Mesothelial cell of epicardium (in vitro differentiated cells): ENCODE results near the gene LUZP1. TPM values are rescaled to one million over a fixed set of nuclear protein-coding genes. Genes with fewer than 3 reads are reported as not detected.

Experiments
- DNase-seq, 2 experiments: peaks; one replicate each; pipeline ENCODE4 v3.0.0; 2021; ENCODE audit warnings: low spot score in 2 of 2; ENCODE audit not compliant: unreplicated experiment in 2 of 2
- H3K27ac Mint-ChIP-seq: 2 replicates; pipeline ENCODE4 v1.8.0; 2021; ENCODE audit warnings: mixed read lengths
- H3K27me3 Mint-ChIP-seq: 2 replicates; pipeline ENCODE4 v1.8.0; 2021; ENCODE audit warnings: low read depth, mixed read lengths
- H3K36me3 Mint-ChIP-seq: 2 replicates; pipeline ENCODE4 v1.8.0; 2021; ENCODE audit warnings: mixed read lengths
- H3K4me1 Mint-ChIP-seq: 2 replicates; pipeline ENCODE4 v1.8.0; 2021; ENCODE audit warnings: mixed read lengths
- H3K4me3 Mint-ChIP-seq: 2 replicates; pipeline ENCODE4 v1.8.0; 2021; ENCODE audit warnings: mild to moderate bottlenecking, moderate library complexity, mixed read lengths
- H3K9me3 Mint-ChIP-seq: 2 replicates; pipeline ENCODE4 v1.8.0; 2021; ENCODE audit warnings: mixed read lengths
- total RNA-seq: library from RNA; stranded (reverse); gene quantifications from 3 replicates; pipeline ENCODE4 v1.2.1, GENCODE V29; 2021
- TF ChIP-seq, protein P1 (sequence below): fragments of 200-600 bp; sonication (generic); IDR thresholded peaks from one replicate; pipeline ENCODE4 v1.5.0; 2021; ENCODE audit warnings: antibody characterized with exemption; ENCODE audit not compliant: unreplicated experiment

Gene LUZP1
- 67.6 to 71.9 TPM (median 69.4 TPM) in 3 replicates for total RNA-seq

GRCh38 chr1:23168445-23169194 is at the start of gene LUZP1:
Gene LUZP1 (minus strand): TSS chr1:23168856.
- Mint-ChIP-seq H3K4me1 (peaks cover 30% of the 10 kb centered on the region), H3K4me3 (peak within 1 kb of the TSS; percentile 99), H3K36me3 (no peaks in the 10 kb centered on the region), H3K9me3 (no peaks in the 10 kb centered on the region), H3K27me3 (no peaks in the 10 kb centered on the region), H3K27ac (peak within 1 kb of the TSS; percentile 99)
- peak; percentile 86 to 95 for DNase-seq
- TF ChIP-seq, protein P1, sequence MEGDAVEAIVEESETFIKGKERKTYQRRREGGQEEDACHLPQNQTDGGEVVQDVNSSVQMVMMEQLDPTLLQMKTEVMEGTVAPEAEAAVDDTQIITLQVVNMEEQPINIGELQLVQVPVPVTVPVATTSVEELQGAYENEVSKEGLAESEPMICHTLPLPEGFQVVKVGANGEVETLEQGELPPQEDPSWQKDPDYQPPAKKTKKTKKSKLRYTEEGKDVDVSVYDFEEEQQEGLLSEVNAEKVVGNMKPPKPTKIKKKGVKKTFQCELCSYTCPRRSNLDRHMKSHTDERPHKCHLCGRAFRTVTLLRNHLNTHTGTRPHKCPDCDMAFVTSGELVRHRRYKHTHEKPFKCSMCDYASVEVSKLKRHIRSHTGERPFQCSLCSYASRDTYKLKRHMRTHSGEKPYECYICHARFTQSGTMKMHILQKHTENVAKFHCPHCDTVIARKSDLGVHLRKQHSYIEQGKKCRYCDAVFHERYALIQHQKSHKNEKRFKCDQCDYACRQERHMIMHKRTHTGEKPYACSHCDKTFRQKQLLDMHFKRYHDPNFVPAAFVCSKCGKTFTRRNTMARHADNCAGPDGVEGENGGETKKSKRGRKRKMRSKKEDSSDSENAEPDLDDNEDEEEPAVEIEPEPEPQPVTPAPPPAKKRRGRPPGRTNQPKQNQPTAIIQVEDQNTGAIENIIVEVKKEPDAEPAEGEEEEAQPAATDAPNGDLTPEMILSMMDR, result no peak

DNA sequence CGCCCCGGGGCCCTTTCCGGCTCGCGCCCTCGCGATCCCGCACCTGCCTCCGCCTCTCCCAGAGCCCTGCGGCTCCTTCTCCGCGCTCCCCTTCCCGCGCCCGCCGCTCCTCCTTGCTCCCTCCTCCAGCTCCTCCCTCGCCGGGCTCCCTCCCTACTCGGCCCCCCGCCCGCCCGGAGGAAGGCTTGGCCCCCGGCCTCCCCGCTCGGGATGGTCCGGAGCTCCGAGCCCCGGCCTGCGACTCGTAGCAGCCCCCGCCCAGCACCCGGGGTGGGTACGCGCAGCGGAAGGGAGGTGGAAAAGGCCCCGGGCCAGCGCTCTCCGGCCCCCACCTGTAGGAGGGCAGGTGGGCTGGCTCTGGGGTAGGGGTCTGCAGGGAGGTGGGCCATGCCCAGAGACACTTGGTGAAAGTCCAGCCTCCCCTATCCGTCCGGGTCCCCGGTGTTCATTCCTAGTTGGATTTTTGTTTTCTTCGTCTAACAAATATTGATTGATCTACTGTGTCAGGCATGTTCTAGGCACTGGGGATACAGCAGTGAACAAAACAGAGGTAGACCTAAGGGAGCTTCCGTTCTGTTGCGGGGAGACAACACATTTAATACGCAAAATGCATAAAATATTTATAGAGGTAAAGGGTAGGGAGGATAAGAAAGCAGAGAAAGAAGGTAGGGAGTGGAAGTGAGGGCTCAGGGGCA is 48.9 kb upstream of the LUZP1 start, which contains the start of gene HTR1D:
Gene HTR1D, minus strand, starts transcription at position 82 of the 695 bp plus-strand sequence. CDS start 23,283 bp downstream, outside the sequence.
- Mint-ChIP-seq H3K9me3 (no peaks in the 10 kb centered on the region), H3K36me3 (no peaks in the 10 kb centered on the region), H3K27ac (no peak within 1 kb of the TSS), H3K4me3 (peak within 1 kb of the TSS; percentile 56), H3K27me3 (peaks cover 61% of the 10 kb centered on the region), H3K4me1 (peaks cover 4% of the 10 kb centered on the region)
- TF ChIP-seq, protein P1, result no peak
- DNase-seq, result peak in 1 of 2 experiments; percentile 49

DNA sequence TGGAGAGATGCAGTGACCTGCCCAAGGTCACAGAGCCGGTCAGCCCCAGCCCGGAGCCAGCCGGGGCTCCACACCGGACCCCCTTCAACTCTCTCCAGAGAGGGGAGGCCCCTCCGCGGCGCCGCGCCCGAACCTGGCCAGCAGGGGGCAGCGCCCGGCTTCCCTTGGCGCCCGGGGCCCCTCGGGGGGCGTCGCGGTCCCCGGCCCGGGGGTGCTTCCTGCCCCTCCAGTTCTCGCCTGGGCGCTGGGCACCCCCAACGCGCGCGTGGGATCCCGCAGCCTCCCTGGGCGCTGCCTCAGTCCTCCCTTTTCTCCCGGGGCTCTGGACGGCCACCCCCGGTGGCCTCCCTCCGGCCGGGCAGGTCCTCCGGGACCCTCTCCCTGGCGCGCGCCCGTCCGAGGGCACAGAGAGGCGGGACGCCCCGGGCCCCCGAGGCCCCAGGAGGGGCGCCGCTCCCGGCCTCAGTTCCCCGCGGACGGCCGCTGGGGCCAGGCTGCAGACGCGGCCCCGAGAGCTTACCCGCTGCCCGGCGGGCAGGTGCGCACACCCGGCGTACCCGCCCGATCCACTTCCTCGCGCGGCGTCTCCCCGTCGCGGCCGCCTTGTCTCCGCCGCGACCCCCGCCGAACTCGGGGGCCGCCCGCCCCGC is 48.2 kb upstream of the LUZP1 start:
- peak overlapping the region; percentile 56 for H3K4me3 Mint-ChIP-seq
- TF ChIP-seq, protein P1, result peak; percentile 87
- H3K36me3 Mint-ChIP-seq, result no peaks in the 10 kb centered on the region
- H3K9me3 Mint-ChIP-seq, result no peaks in the 10 kb centered on the region
- H3K4me1 Mint-ChIP-seq, result peaks cover 4% of the 10 kb centered on the region
- DNase-seq, result peak; percentile 37 to 73
- no peak overlapping the region for H3K27ac Mint-ChIP-seq
- H3K27me3 Mint-ChIP-seq, result peaks cover 68% of the 10 kb centered on the region

- DNase-seq, result no peak
- H3K27me3 Mint-ChIP-seq, result peaks cover 70% of the 10 kb centered on the region
- peak overlapping the region; percentile 56 for H3K4me3 Mint-ChIP-seq
- no peaks in the 10 kb centered on the region for H3K9me3 Mint-ChIP-seq
- no peaks in the 10 kb centered on the region for H3K36me3 Mint-ChIP-seq
- no peak overlapping the region for H3K27ac Mint-ChIP-seq
- H3K4me1 Mint-ChIP-seq, result peaks cover 4% of the 10 kb centered on the region
- TF ChIP-seq, protein P1, result no peak
Observed at GRCh38 chr1:23215751-23216449, 47.2 kb upstream of the LUZP1 start.

- Mint-ChIP-seq H3K9me3 (no peaks in the 10 kb centered on the region), H3K4me3 (peak overlapping the region; percentile 4), H3K27ac (no peak overlapping the region), H3K36me3 (no peaks in the 10 kb centered on the region), H3K4me1 (peaks cover 4% of the 10 kb centered on the region), H3K27me3 (peaks cover 69% of the 10 kb centered on the region)
- TF ChIP-seq, protein P1, result no peak
- DNase-seq, result no peak
Observed at GRCh38 chr1:23215291-23215690, 46.6 kb upstream of the LUZP1 start.
